ENCODE data around the gene LMF1. TPM values are rescaled to one million over a fixed set of nuclear protein-coding genes. Genes with fewer than 3 reads are reported as not detected.

The LMF1 gene
- total and polyA plus RNA-seq, 2 of the 4 experiments (the other 2 are of a cell fraction): 7.7 to 13.1 TPM

- TF ChIP-seq NFE2L2 (IDR thresholded peaks at IDR 0.05; ENCODE audit: low read depth, low read length): no peak
- no peak for TF ChIP-seq RFX5 (IDR thresholded peaks at IDR 0.05; ENCODE audit: low read depth, low read length)
- TF ChIP-seq MAZ (IDR thresholded peaks at IDR 0.05; ENCODE audit: borderline replicate concordance, low read depth, low read length): no peak
Measured at GRCh38 chr16:987906-988305, 17.1 kb upstream of the LMF1 start (continued).

- CTCF ChIA-PET: no interaction called here
- no peak overlapping the region for H2AK5ac ChIP-seq (ENCODE audit: low read depth, low read length)
- H2BK5ac ChIP-seq (ENCODE audit: low read depth, low read length, poor library complexity, severe bottlenecking): no peak overlapping the region
- no peak overlapping the region for H4K8ac ChIP-seq (ENCODE audit: low read depth in 2 of 2, low read length in 2 of 2)
- WGBS, 2 experiments (ENCODE audit: extremely low coverage in 2 of 2, insufficient read length in 1 of 2): 72% methylated on average over 9 of the region's 44 CpGs; no CpG with 5 or more reads in 1 of the 2 experiments
- H3K23ac ChIP-seq (ENCODE audit: low read depth, low read length): no peak overlapping the region
- H2BK20ac ChIP-seq (ENCODE audit: low read depth, low read length): no peak overlapping the region
- no peak overlapping the region for H2AK9ac ChIP-seq (replicated peaks; ENCODE audit: low read depth, low read length, poor library complexity)
- H4K20me1 ChIP-seq (ENCODE audit: insufficient read depth, low read length): no peaks in the 10 kb centered on the region
- no peak overlapping the region for H3K56ac ChIP-seq (ENCODE audit: extremely low read depth, insufficient read depth, low read length)
- H3K14ac ChIP-seq (replicated peaks; ENCODE audit: low read depth, low read length): no peak overlapping the region
- ATAC-seq (ENCODE audit: low read depth): no peak
- H3K9ac ChIP-seq (ENCODE audit: low read depth, low read length): no peak overlapping the region
- H4K91ac ChIP-seq (ENCODE audit: insufficient read depth, low read depth, low read length): no peak overlapping the region
- H3K4ac ChIP-seq (ENCODE audit: low read depth, low read length): no peak overlapping the region
- H3K4me3 ChIP-seq (ENCODE audit: insufficient read depth, low read depth, low read length): no peak overlapping the region
- intact Hi-C loops (cut with micrococcal nuclease): no loop called here
- H3K9me3 ChIP-seq (ENCODE audit: control insufficient read depth, insufficient read depth, low read length): no peaks in the 10 kb centered on the region
- no peak overlapping the region for H2BK15ac ChIP-seq (ENCODE audit: low read depth, low read length)
- H4K5ac ChIP-seq (ENCODE audit: low read depth, low read length): no peak overlapping the region
- dilution Hi-C loops (cut with HindIII; ENCODE audit: low sequenced_read_pairs, unreplicated experiment): no loop called here
- peaks cover 72% of the 10 kb centered on the region for H3K27me3 ChIP-seq (ENCODE audit: control insufficient read depth, insufficient read depth, low read length)
- no peak overlapping the region for H3K18ac ChIP-seq (ENCODE audit: low read depth, low read length)
- POLR2A ChIA-PET (ENCODE audit: unreplicated experiment): no interaction called here
- no peaks in the 10 kb centered on the region for H3K4me1 ChIP-seq (ENCODE audit: control insufficient read depth, insufficient read depth, low read length)
- no peak for TF ChIP-seq RAD21 (IDR thresholded peaks at IDR 0.05; ENCODE audit: low read length)
- no peak for DNase-seq
- no peaks in the 10 kb centered on the region for H3K9me1 ChIP-seq (ENCODE audit: insufficient read depth, low read length)
- no peak overlapping the region for H2BK120ac ChIP-seq (ENCODE audit: low read depth, low read length)
- BruUV-seq (replicated peaks): no TSS peak
- H2AFZ ChIP-seq (replicated peaks; ENCODE audit: low read length, poor library complexity): no peak overlapping the region
- in situ Hi-C loops (cut with MboI; ENCODE audit: low sequenced_read_pairs): no loop called here
- no peak overlapping the region for H3K4me2 ChIP-seq (ENCODE audit: low read depth, low read length)
- H3K27ac ChIP-seq (ENCODE audit: insufficient read depth, low read length): no peak overlapping the region
- H3K36me3 ChIP-seq (ENCODE audit: control insufficient read depth, insufficient read depth, low read length): no peaks in the 10 kb centered on the region
- no peaks in the 10 kb centered on the region for H3K79me1 ChIP-seq (ENCODE audit: low read depth in 1 of 2, low read length in 2 of 2)
Measured at GRCh38 chr16:986925-987582, 16.3 kb upstream of the LMF1 start.
